ENCODE results near the gene CR1. TPM values are rescaled to one million over a fixed set of nuclear protein-coding genes. Genes with fewer than 3 reads are reported as not detected.
"Not testable (repeated sequence)": the region's sequence is repeated elsewhere in the genome, so short reads cannot be mapped to it uniquely, and the experiment has no call there.

The CR1 gene
- total RNA-seq, 2 experiments from 2014 or later: 0.08 TPM; not detected in 1

GRCh38 chr1:207575381-207575780 lies 79.4 kb downstream of the CR1 start:
- CTCF ChIA-PET, POLR2A ChIA-PET: not testable (repeated sequence)

DNA sequence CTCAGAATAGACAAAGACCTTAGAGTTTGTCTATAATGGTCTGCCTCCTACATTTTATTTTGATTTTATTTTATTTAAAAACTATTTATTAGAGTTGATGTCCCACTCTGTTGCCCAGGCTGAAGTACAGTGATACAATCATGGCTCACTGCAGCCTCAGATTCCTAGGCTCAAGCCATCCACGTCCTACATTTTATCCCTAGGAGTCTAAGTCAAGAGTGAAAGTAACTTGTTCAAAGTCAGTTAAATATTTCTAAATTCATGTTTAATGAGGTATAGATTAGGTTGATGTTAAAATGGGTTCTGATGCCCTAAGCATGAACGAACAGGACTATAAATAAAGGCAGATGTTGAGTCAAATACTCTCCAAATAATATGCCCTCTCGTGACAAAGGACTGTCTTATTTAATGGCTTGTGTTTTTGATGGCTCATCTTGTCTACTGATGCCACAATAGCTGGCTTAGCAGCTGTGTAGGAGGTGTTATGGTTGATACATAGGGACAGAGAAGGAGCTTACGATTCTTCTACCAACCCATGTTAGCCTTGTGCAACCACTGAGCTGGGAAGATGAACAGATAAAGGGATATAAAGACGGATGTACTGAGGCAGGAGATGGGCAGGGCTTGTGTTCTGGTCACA lies 83.0 kb downstream of the CR1 start:
- POLR2A ChIA-PET: no interaction called here
- CTCF ChIA-PET: interaction anchor here (1.3 to 1.5 kb wide), 2 partner anchors 93 to 529 kb away, joined by 3 to 4 read pairs; no protein-coding TSS in a partner anchor

DNA sequence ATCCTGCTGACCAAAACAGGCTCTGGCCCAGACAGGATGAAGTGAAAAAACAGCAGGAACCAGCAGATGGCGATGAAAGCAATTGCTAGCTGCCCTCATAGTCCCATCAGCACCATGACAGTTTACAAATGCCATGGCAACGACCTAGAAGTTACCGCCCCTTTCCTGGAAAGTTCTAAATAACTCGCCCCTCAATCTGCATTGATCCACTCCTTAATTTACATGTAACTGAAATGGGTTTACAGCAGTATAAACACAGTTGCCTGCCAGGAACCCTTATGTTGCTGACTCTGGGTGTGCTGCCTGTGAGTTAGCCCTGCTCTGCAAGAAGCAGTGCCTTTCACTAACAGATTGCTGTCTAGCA lies 83.5 kb downstream of the CR1 start:
- CTCF ChIA-PET: interaction anchor here (1.3 to 1.5 kb wide), 2 partner anchors 93 to 530 kb away, joined by 3 to 4 read pairs; no protein-coding TSS in a partner anchor
- POLR2A ChIA-PET: no interaction called here

DNA sequence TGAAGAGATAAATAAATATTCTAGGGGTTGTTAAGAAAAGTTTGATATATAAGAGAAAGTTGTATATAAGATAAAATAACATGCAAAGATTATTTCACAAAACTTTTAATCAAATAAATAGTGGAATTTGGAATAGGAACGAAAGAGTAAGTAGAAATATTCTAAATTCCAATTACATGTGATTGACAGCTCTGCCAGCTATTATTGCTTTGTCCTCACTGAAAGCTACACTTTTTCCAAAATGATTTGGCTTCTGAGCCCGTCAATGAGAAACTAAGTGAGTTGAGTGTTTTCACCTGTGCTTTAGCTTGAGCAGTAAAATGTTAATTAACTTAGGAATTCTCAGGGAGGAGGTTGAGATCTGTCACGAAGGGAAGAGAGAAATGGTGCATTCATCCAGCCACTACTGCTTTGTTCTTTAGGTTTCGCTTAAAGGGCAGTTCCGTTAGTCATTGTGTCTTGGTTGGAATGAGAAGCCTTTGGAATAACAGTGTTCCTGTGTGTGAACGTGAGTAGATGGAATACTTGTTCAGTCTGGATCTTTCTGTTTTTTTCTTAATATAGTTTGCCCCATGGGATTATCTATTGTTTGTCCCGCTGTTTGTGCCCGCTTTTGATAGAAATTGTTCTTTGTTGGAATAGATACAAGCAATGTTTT lies 85.7 kb downstream of the CR1 start:
- CTCF ChIA-PET: no interaction called here
- POLR2A ChIA-PET: no interaction called here

DNA sequence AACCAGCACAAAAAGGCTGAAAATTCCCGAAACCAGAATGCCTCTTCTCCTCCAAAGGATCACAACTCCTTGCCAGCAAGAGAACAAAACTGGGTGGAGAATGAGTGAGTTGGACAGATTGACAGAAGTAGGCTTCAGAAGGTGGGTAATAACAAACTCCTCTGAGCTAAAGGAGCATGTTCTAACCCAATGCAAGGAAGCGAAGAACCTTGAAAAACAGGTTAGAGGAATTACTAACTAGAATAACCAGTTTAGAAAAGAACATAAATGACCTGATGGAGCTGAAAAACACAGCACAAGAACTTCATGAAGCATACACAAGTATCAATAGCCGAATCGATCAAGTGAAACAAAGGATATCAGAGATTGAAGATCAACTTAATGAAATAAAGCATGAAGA lies 93.5 kb downstream of the CR1 start:
- POLR2A ChIA-PET, CTCF ChIA-PET: not testable (repeated sequence)

- CTCF ChIA-PET, POLR2A ChIA-PET: not testable (repeated sequence)
Observed at GRCh38 chr1:207591205-207591604, 95.2 kb downstream of the CR1 start.

- POLR2A ChIA-PET, CTCF ChIA-PET: not testable (repeated sequence)
Observed at GRCh38 chr1:207594095-207594494, 98.1 kb downstream of the CR1 start.

DNA sequence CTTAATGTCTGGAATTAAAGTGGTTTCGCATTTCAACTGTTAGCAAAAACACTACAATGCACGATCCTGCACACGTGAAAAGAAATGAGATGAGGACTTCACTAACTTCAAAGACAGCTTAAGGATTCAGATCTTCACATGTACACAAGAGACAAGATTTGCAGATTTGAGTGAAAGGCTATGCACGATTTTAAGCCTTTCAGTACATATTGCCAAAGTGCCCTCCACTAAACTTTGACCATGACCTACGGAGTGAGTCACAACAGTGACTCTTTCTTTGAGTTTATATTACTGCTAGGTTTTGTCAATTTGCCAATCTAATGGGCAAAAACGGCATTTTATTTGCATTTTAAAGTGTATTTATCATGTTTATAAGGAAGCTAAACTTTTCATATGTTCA lies 107.8 kb downstream of the CR1 start:
- CTCF ChIA-PET: no interaction called here

DNA sequence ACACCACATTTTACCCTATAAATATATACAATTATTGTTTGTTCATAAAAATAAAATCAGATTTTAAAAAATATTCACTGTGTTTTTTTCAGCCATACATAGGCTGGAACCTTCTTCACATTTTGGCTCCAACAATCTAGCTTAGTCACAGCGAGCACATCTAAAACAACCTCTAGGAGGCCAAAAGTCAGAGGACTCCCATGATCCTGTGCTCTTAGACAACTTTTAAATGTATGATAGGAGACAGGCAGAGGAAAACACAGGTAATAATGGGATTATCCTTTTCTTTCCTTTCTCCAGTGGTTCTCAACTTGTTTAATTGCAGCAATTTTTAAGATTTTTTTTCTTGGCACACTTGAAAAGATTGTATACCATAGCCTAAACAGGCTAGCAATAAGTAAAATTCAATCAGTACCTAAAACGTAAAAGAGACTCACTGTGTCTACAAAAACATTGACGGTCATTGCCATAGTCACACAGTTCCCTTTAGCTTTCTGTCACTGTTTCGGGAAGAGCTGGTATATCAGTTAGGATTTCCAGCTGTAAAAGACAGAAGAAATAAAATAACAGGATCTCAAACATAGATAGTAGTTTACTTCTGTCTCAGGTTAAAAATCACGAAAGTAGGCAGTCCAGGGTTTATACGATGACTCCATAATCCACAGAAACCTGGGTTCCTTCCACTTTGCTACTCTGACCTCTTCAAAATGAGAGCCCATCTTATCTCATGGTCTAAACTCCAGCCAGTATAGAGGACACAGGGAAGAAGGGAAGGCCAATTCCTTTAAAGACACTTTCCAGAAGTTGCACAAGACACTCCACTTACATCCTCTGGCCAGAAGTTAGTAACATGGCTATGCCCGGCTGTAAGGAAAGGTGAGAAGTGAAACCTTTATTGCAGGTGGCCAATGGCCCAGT lies 109.7 kb downstream of the CR1 start:
- ChIA-PET POLR2A (no interaction called here), CTCF (no interaction called here)

More for the DNA sequence above, 107.8 kb downstream of the CR1 start:
- POLR2A ChIA-PET: no interaction called here

GRCh38 chr1:207606362-207606755 lies 110.4 kb downstream of the CR1 start:
- ChIA-PET CTCF (no interaction called here), POLR2A (no interaction called here)

- POLR2A ChIA-PET: no interaction called here
Observed at GRCh38 chr1:207612762-207613161, 116.8 kb downstream of the CR1 start.

GRCh38 chr1:207619871-207620542 lies 124.0 kb downstream of the CR1 start:
- CTCF ChIA-PET: interaction anchor here (1.7 kb wide), 1 partner anchor 9 kb away, joined by 5 read pairs; no protein-coding TSS in a partner anchor
- POLR2A ChIA-PET: no interaction called here

More at GRCh38 chr1:207612762-207613161, 116.8 kb downstream of the CR1 start:
- CTCF ChIA-PET: no interaction called here

- ChIA-PET CTCF (interaction anchor here (1.7 kb wide), 1 partner anchor 8 kb away, joined by 5 read pairs; no protein-coding TSS in a partner anchor), POLR2A (no interaction called here)
Observed at GRCh38 chr1:207620543-207620893, 124.6 kb downstream of the CR1 start.

DNA sequence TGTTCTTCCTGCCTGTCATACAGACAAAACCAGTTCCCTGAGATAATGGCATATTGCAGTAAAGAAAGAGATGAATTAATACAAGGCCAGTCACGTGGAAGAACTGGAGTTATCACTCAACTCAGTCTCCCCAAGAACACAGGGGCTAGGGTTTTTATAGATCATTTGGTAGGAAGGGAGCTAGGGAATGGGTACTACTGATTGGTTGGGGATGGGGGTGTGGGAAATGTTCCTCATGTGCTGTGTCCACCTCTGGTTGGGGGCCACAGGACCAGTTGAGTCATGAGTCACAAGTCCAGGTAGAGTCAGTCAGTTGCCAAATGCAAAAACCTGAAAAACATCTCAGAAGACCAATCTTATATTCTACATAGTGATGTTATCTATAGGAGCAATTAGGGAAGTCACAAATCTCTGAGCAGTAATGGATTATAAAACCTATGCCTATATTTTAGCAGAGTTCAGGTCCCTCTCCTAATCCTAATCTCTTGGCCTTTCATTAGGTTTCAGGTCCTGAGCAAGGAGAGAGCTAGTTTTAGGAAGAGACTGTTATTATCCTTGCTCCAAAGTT lies 129.6 kb downstream of the CR1 start:
- CTCF ChIA-PET, POLR2A ChIA-PET: not testable (repeated sequence)

GRCh38 chr1:207626972-207627337 lies 131.0 kb downstream of the CR1 start:
- POLR2A ChIA-PET: no interaction called here
- CTCF ChIA-PET: no interaction called here

GRCh38 chr1:207627496-207627895 lies 131.5 kb downstream of the CR1 start:
- POLR2A ChIA-PET: interaction anchor here (0.6 kb wide), 1 partner anchor 200 kb away, joined by 7 read pairs; no protein-coding TSS in a partner anchor
- CTCF ChIA-PET: no interaction called here

DNA sequence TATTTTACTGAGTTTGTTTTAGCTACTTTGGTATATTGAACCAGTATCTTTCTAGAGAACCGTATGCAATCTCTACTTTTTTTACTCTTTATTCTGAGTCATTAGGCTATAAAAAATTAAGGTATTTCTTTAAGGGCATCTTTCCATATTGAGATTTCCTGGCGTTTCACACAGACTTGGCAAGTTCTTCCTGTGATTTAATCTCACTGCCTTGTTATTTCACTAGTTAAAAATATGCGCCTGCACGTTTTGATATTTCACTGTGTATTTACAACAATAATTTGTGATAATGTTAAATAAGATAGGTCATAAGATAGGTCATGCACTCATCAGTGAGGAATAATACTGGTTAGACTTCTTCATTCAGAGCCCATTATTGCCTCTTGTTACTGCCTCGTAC lies 132.8 kb downstream of the CR1 start:
- CTCF ChIA-PET: interaction anchor here (1.5 kb wide), 1 partner anchor 9 kb away, joined by 5 read pairs; no protein-coding TSS in a partner anchor
- POLR2A ChIA-PET: no interaction called here

GRCh38 chr1:207631137-207631536 lies 135.2 kb downstream of the CR1 start:
- CTCF ChIA-PET: no interaction called here
- POLR2A ChIA-PET: no interaction called here

- POLR2A ChIA-PET: no interaction called here
- CTCF ChIA-PET: no interaction called here
Observed at GRCh38 chr1:207633226-207633625, 137.3 kb downstream of the CR1 start.

DNA sequence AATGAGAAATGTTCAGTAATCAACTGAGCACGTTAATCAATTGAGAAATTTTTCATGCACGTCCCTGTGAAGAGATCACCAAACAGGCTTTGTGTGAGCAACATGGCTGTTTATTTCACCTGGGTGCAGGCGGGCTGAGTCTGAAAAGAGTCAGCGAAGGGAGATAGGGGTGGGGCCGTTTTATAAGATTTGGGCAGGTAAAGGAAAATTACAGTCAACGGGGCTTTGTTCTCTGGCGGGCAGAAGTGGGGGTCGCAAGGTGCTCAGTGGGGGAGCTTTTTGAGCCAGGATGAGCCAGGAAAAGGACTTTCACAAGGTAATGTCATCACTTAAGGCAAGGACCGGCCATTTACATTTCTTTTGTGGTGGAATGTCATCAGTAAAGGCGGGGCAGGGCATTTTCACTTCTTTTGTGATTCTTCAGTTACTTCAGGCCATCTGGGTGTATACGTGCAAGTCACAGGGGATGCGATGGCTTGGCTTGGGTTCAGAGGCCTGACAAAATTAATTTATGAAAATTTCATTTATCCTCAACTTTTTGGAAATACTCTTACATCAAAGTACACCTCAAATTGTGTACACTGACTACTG lies 137.8 kb downstream of the CR1 start:
- CTCF ChIA-PET, POLR2A ChIA-PET: not testable (repeated sequence)

Measured in activated CD8-positive, alpha-beta memory T cell treated with anti-CD3 and anti-CD28 coated beads for 36 hours (primary cell).